ENCODE measurements around the gene KLHL4.

DNA sequence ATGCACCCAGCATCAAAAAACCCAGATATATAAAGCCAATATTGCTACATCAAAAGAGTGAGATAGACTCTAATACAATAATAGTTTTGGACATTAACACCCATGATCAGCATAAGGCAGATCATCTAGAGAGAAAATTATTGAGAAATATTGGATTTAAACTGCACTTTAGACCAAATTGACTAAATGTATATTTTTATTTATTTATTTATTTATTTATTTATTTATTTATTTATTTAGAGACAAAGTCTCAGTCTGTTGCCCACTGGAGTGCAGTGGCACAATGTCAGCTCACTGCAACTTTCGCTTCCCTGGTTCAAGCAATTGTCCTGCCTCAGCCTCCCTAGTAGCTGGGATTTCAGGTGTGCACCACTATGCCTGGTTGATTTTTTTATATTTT, 193.0 kb downstream of the KLHL4 start:
- TF ChIP-seq CTCF (conservative IDR thresholded peaks at IDR 0.05) (no peak), ZFX (IDR thresholded peaks at IDR 0.05) (no peak)
